Stimulated activated naive CD4-positive, alpha-beta T cell (primary cell): ENCODE results near the gene PTPDC1.
"Not testable (repeated sequence)": the region's sequence is repeated elsewhere in the genome, so short reads cannot be mapped to it uniquely, and the experiment has no call there.

Experiments used
- DNase-seq, 6 experiments: peaks; one replicate each; lab custom pipeline; 2025; lab: John Stamatoyannopoulos, UW

PTPDC1 gene

DNA sequence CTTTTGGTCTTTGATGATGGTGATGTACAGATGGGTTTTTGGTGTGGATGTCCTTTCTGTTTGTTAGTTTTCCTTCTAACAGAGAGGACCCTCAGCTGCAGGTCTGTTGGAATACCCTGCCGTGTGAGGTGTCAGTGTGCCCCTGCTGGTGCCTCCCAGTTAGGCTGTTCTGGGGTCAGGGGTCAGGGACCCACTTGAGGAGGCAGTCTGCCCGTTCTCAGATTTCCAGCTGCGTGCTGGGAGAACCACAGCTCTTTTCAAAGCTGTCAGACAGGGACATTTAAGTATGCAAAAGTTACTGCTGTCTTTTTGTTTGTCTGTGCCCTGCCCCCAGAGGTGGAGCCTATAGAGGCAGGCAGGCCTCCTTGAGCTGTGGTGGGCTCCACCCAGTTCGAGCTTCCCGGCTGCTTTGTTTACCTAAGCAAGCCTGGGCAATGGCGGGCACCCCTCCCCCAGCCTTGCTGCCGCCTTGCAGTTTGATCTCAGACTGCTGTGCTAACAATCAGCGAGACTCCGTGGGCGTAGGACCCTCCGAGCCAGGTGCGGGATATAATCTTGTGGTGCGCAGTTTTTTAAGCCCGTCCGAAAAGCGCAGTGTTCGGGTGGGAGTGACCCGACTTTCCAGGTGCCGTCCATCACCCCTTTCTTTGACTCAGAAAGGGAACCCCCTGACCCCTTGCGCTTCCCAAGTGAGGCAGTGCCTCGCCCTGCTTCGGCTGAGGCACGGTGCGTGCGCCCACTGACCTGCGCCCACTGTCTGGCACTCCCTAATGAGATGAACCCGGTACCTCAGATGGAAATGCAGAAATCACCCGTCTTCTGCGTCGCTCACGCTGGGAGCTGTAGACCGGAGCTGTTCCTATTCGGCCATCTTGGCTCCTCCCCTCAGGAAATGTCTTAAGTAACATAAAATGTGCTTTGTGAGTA lies 10.2 kb downstream of the PTPDC1 start:
- not testable (repeated sequence) for DNase-seq

GRCh38 chr9:94096819-94097577 lies 12.7 kb downstream of the PTPDC1 start:
- DNase-seq, result no peak

GRCh38 chr9:94097788-94098414 lies 13.6 kb downstream of the PTPDC1 start:
- no peak for DNase-seq

DNA sequence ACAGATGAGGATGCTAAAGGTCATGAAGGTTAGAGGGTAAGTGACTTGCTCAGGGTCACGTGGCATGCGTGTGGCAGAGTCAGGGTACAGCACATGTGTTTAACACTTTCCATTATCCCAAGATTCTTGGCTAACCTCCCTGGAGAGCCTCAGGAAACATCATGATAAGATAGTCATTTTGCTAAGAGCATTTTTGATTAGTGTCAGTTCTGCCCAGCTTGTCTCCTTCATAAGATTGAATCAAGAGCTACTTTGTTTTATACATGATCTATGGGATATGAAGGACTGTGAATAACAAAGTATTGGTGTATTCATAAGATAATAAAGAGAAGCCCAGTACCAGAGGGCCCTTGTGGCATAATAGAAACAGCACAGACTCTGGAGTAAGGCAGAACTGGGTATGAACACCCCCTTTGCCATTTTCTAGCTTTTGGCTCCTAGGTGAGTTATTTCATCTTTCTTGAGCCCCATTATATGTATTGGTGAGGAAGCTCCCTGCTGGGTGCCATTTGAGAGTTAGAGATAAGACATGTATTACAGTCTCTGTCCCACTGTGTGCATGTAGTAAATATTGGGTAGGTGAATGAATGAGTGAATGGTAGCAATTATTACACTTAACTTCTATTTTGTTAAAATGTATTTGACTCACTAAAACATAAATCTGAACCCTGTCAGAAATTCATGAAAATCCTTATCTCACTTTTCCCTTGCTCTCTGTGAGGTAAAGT lies 16.1 kb downstream of the PTPDC1 start:
- DNase-seq, result no peak

GRCh38 chr9:94101162-94101853 lies 17.0 kb downstream of the PTPDC1 start:
- DNase-seq, result no peak

DNA sequence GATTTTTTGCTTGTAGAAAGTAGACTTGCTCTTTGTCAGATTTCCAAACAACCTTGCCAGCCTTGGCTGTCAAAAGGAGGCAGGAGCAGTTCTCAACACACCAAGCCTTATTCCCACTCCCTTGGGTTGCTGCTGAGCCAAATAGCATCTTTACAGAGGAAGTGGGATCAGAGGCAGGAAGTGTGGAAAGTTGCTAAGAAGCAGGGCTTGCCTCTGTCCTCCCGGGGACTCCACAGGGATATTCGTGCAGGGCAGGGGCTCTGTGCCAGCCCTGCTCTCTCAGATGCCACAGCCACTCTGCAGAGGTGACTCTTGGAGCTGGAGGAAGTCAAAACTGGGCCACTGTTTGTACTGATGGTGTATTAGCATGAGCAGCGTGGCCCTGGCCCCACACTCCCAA lies 24.3 kb downstream of the PTPDC1 start:
- no peak for DNase-seq

DNA sequence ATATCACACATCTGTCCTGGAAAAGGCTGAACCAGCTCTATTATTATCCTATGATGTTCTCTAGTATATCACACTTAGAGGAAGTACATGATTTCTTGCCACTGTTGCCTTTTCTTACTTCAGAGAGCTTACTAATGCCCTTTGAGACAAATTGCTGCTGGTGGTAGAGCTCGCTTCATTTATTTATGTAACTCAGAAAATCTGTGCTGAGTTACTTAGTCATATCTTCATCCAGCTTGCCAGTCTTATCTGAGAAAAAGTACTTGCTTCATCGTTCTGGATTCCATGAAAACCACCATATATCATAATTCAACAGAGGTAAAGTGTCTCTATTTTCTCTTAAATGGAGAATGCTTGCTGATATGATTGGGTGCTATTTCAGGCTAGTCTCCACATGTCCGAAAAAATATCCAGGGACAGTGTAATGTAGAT lies 26.6 kb downstream of the PTPDC1 start:
- DNase-seq, result no peak

GRCh38 chr9:94111446-94111845 lies 27.2 kb downstream of the PTPDC1 start:
- no peak for DNase-seq

DNA sequence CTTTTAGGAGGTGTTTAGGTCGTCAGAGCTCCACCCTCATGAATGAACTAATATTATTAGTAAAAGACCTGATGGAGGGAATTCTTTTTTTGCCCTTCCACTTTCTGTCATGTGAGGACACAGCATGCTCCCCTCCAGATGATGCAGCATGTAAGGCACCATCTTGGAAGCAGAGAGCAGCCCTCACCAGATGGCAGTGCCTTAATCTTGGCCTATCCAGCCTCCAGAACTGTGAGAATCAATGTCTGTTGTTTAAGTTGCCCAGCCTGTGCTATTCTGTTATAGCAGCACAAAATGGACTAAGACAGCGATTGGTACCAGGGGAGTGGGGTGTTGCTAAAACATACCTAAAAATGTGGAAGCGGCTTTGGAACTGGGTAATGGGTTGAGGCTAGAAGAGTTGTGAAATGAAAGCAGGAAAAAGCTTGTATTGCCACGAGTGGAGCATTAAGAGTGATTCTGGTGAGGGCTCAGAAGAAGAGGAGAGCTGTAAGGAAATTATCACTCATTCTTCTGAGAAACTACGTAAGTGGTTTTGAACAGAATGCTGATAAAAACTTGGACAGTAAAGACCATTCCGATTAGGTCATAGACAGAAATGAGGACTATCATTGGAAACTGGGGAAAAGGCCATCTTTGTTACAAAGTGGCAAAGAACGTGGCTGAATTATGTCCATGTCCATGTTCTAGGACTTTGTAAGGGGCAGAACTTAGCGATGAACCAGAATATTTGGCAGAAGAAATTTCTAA lies 28.6 kb downstream of the PTPDC1 start:
- DNase-seq, result no peak

DNA sequence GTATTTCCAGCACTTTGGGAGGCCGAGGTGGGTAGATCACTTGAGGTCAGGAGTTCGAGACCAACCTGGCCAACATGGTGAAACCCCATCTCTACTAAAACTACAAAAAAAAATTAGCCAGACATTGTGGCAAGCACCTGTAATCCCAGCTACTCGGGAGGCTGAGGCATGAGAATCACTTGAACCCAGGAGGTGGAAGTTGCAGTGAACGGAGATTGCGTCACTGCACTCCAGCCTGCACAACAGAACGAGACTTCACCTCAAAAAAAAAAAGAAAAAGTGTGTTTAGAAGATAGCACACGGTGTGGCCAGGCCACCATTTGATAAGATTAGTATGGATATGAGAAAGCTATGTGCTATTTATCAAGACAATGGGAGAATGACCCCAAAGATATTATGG lies 35.8 kb downstream of the PTPDC1 start:
- not testable (repeated sequence) for DNase-seq

- DNase-seq, result no peak
These were observed 36.7 kb downstream of the PTPDC1 start for GRCh38 chr9:94120854-94121376.

DNA sequence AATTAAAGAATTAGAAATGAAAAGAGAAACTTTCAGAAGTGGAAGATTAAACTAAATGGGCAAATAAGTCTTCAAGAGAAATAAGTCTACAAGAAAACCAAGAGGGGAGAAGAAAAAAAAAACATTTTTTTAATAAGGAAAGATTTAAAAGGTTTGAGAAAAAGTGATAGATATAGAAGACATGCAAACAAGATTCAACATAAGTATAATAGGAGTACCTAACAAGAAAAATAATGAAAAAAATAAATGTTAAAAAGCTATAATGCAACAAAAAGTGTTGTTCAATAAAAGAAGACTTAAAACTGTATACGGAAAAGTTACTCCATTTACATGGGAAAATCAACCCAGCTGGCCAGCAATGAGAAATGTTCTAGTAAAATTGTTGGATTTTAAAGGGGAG lies 42.6 kb downstream of the PTPDC1 start:
- no peak for DNase-seq

DNA sequence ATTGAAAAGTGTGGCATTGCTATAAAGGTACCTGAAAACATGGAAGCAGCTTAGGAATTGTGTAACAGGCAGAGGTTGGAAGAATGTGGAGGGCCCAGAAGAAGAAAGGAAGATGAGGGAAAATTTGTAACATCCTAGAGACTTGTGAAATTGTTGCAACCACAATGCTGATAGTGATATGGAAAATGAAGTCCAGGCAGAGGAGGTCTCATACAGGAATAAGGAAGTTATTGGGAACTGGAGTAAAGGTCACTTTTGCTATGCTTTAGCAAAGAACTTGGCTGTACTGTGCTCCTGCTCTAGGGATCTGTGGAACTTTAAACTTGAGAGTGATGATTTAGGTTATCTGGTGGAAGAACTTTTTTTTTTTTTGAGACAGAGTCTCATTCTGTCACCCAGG lies 43.5 kb downstream of the PTPDC1 start:
- no peak for DNase-seq

GRCh38 chr9:94128580-94128979 lies 44.3 kb downstream of the PTPDC1 start:
- DNase-seq, result no peak

- no peak for DNase-seq
These were observed 50.4 kb downstream of the PTPDC1 start for GRCh38 chr9:94134629-94135028.

DNA sequence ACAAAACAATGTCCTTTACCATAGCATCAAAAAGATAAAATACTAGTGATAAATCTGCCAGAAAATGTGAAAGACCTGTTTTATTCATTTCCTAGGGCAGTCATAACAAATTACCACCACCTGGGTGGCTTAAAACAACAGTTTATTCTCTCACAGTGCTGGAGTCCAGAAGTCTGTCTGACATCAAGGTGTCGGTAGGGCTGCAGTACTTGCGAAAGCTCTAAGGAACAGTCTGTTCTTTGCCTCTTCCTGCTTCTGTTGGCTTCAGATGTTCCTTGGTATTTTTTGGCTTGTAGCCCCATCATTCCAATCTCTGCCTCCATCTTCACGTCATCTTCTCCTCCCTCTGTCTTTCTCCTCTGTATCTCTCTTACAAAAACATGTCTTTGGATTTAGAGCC lies 51.0 kb downstream of the PTPDC1 start:
- DNase-seq, result no peak

DNA sequence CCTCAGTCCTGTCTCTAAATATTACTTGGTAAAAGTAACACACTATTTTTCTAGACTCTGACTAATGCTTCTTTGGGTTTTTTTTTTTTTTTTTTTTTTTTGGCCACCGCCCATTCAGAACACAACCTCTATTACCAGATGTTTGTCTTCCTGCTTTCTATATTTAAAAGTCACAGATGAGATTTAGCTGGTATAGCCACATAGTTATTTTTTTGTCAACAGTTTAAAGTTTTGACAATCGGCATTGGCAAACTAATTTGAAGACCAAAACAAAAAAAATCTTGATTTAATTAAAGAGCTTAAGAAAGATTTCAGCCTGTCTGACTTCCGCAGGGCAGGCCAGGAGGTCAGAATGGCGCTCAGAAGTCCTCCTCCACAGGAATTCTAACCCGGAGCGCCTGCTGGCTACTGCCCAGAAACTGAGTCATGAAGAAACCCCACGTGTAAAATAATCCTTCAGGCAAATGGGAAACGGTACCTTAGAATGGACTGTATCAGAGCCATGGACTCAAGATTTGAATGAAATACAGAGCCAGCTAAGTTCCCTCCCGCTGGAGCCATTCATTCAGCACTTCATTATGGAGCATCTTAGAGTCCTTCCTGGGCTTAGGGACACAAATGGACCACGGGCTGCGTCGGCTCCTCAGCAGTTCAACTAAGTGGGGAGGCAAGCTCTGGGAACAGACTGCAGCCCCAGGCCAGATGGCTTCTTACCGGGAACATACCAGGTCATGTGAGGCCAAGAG lies 55.6 kb downstream of the PTPDC1 start:
- no peak for DNase-seq

DNA sequence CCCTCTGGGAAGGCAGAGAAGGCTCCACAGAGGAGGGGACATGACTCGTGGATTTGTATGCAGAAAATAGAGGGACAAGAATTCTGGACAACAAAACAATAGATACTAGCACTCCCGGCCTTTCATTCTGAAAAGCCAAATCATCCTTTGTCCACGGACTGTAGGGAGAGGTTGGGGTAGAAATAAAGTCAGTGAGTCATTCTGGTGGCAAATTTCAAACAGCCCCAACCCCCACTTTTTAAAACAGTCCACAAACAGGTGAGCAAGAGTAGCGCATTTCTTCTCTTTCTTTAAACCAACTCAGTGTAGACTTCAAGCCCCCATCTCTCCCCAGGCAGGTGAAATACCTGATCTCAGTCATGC lies 56.1 kb downstream of the PTPDC1 start:
- DNase-seq, result no peak
